MM.1S (cell line): ENCODE data around the gene C7orf33.
"Not testable (repeated sequence)": the region's sequence is repeated elsewhere in the genome, so short reads cannot be mapped to it uniquely, and the experiment has no call there.

ENCODE experiments used
- EZH2 ChIP-seq: fragments of 300-600 bp; sonication (generic); optimal IDR thresholded peaks from 2 replicates; pipeline ENCODE3; 2017; ENCODE audit warnings: low read depth, mild to moderate bottlenecking, antibody characterized with exemption, low read length, mixed read lengths
- TF ChIP-seq, protein P1 (sequence below): fragments of 300-600 bp; sonication (generic); IDR thresholded peaks from 2 replicates; pipeline ENCODE4 v1.5.1; 2016; ENCODE audit warnings: antibody characterized with exemption, low read length, mixed read lengths

- TF ChIP-seq, protein P1, sequence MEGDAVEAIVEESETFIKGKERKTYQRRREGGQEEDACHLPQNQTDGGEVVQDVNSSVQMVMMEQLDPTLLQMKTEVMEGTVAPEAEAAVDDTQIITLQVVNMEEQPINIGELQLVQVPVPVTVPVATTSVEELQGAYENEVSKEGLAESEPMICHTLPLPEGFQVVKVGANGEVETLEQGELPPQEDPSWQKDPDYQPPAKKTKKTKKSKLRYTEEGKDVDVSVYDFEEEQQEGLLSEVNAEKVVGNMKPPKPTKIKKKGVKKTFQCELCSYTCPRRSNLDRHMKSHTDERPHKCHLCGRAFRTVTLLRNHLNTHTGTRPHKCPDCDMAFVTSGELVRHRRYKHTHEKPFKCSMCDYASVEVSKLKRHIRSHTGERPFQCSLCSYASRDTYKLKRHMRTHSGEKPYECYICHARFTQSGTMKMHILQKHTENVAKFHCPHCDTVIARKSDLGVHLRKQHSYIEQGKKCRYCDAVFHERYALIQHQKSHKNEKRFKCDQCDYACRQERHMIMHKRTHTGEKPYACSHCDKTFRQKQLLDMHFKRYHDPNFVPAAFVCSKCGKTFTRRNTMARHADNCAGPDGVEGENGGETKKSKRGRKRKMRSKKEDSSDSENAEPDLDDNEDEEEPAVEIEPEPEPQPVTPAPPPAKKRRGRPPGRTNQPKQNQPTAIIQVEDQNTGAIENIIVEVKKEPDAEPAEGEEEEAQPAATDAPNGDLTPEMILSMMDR = not testable (repeated sequence)
- TF ChIP-seq EZH2 = not testable (repeated sequence)
Measured at GRCh38 chr7:148573581-148573980, 17.0 kb upstream of the C7orf33 start.
